Neural crest cell (in vitro differentiated cells): ENCODE data around the gene TOPORS. TPM values are rescaled to one million over a fixed set of nuclear protein-coding genes. Genes with fewer than 3 reads are reported as not detected.
"Not testable (repeated sequence)": the region's sequence is repeated elsewhere in the genome, so short reads cannot be mapped to it uniquely, and the experiment has no call there.

ENCODE experiments used
- DNase-seq: peaks from one replicate; pipeline ENCODE4 v3.0.0; 2021; ENCODE audit warnings: low read depth, mixed read lengths, low spot score
- H3K27ac Mint-ChIP-seq: one replicate; pipeline ENCODE4 v1.8.0; 2021; ENCODE audit warnings: mild to moderate bottlenecking, mixed read lengths; ENCODE audit not compliant: unreplicated experiment
- H3K27me3 Mint-ChIP-seq: 2 replicates; pipeline ENCODE4 v1.8.0; 2021; ENCODE audit warnings: low read depth, mild to moderate bottlenecking, mixed read lengths
- H3K36me3 Mint-ChIP-seq: 2 replicates; pipeline ENCODE4 v1.8.0; 2021; ENCODE audit warnings: low read depth, mild to moderate bottlenecking, mixed read lengths
- H3K4me1 Mint-ChIP-seq: 2 replicates; pipeline ENCODE4 v1.8.0; 2021; ENCODE audit warnings: mixed read lengths
- H3K4me3 Mint-ChIP-seq: one replicate; pipeline ENCODE4 v1.8.0; 2021; ENCODE audit warnings: mild to moderate bottlenecking, mixed read lengths
- H3K9me3 Mint-ChIP-seq: 2 replicates; pipeline ENCODE4 v1.8.0; 2021; ENCODE audit warnings: mixed read lengths
- CTCF ChIP-seq: fragments of 200-600 bp; sonication (generic); conservative IDR thresholded peaks from 2 replicates; pipeline ENCODE4 v1.5.0; 2021; ENCODE audit warnings: antibody characterized with exemption, mild to moderate bottlenecking
- total RNA-seq: library from RNA; stranded (reverse); gene quantifications from 2 replicates; pipeline ENCODE4 v1.2.1, GENCODE V29; 2021

TOPORS gene
- total RNA-seq, 1 donor from 2014 or later: 20.8 TPM

GRCh38 chr9:32526707-32527048 lies 25.7 kb downstream of the TOPORS start:
- no peak for TF ChIP-seq CTCF
- peaks cover 10% of the 10 kb centered on the region for H3K9me3 Mint-ChIP-seq
- DNase-seq: no peak
- peak overlapping the region; percentile 90 for H3K4me3 Mint-ChIP-seq
- peaks cover 27% of the 10 kb centered on the region for H3K36me3 Mint-ChIP-seq
- no peak overlapping the region for H3K27ac Mint-ChIP-seq
- H3K27me3 Mint-ChIP-seq: no peaks in the 10 kb centered on the region
- H3K4me1 Mint-ChIP-seq: peaks cover 23% of the 10 kb centered on the region

- Mint-ChIP-seq H3K27ac (peak within 1 kb of the TSS; percentile 58), H3K9me3 (peaks cover 10% of the 10 kb centered on the region), H3K4me3 (peak within 1 kb of the TSS; percentile 90), H3K27me3 (no peaks in the 10 kb centered on the region), H3K4me1 (peaks cover 23% of the 10 kb centered on the region), H3K36me3 (peaks cover 28% of the 10 kb centered on the region)
- peak; percentile 64 for TF ChIP-seq CTCF
- peak; percentile 64 for DNase-seq
These were observed 26.2 kb downstream of the TOPORS start, which contains the start of gene RIGI for GRCh38 chr9:32526041-32526706. Gene RIGI, minus strand, starts transcription at chr9:32526196. Its CDS starts 30 bp downstream, at chr9:32526166.

- H3K27ac Mint-ChIP-seq: peak overlapping the region; percentile 58
- H3K36me3 Mint-ChIP-seq: peaks cover 24% of the 10 kb centered on the region
- peaks cover 23% of the 10 kb centered on the region for H3K4me1 Mint-ChIP-seq
- H3K27me3 Mint-ChIP-seq: no peaks in the 10 kb centered on the region
- H3K9me3 Mint-ChIP-seq: peaks cover 10% of the 10 kb centered on the region
- no peak for TF ChIP-seq CTCF
- no peak for DNase-seq
- peak overlapping the region; percentile 90 for H3K4me3 Mint-ChIP-seq
These were observed 26.7 kb downstream of the TOPORS start for GRCh38 chr9:32525709-32526030.

- no peaks in the 10 kb centered on the region for H3K27me3 Mint-ChIP-seq
- TF ChIP-seq CTCF: no peak
- H3K9me3 Mint-ChIP-seq: peaks cover 10% of the 10 kb centered on the region
- peak overlapping the region; percentile 90 for H3K4me3 Mint-ChIP-seq
- H3K4me1 Mint-ChIP-seq: peaks cover 23% of the 10 kb centered on the region
- peaks cover 23% of the 10 kb centered on the region for H3K36me3 Mint-ChIP-seq
- H3K27ac Mint-ChIP-seq: peak overlapping the region; percentile 58
- no peak for DNase-seq
These were observed 27.3 kb downstream of the TOPORS start for GRCh38 chr9:32524892-32525708.

- not testable (repeated sequence) for H3K27ac Mint-ChIP-seq, DNase-seq, H3K9me3 Mint-ChIP-seq, H3K27me3 Mint-ChIP-seq
- H3K4me3 Mint-ChIP-seq: peak overlapping the region; percentile 90
- H3K36me3 Mint-ChIP-seq: peaks cover 23% of the 10 kb centered on the region
- H3K4me1 Mint-ChIP-seq: peaks cover 23% of the 10 kb centered on the region
These were observed 27.9 kb downstream of the TOPORS start for GRCh38 chr9:32524558-32524891.

GRCh38 chr9:32523910-32524309 lies 28.5 kb downstream of the TOPORS start:
- H3K27ac Mint-ChIP-seq: no peak overlapping the region
- DNase-seq: no peak
- peak overlapping the region; percentile 90 for H3K4me3 Mint-ChIP-seq
- peaks cover 10% of the 10 kb centered on the region for H3K9me3 Mint-ChIP-seq
- no peak for TF ChIP-seq CTCF
- peaks cover 23% of the 10 kb centered on the region for H3K36me3 Mint-ChIP-seq
- peaks cover 23% of the 10 kb centered on the region for H3K4me1 Mint-ChIP-seq
- H3K27me3 Mint-ChIP-seq: no peaks in the 10 kb centered on the region
